GM21786 (cell line): ENCODE measurements around the gene PUS1.
"Not testable (repeated sequence)": the region's sequence is repeated elsewhere in the genome, so short reads cannot be mapped to it uniquely, and the experiment has no call there.

Source experiments
- ATAC-seq: cut with Tn5 transposase; IDR thresholded peaks from one replicate; pipeline ENCODE4 v1.9.1; 2021; ENCODE audit not compliant: unreplicated experiment

Gene PUS1

DNA sequence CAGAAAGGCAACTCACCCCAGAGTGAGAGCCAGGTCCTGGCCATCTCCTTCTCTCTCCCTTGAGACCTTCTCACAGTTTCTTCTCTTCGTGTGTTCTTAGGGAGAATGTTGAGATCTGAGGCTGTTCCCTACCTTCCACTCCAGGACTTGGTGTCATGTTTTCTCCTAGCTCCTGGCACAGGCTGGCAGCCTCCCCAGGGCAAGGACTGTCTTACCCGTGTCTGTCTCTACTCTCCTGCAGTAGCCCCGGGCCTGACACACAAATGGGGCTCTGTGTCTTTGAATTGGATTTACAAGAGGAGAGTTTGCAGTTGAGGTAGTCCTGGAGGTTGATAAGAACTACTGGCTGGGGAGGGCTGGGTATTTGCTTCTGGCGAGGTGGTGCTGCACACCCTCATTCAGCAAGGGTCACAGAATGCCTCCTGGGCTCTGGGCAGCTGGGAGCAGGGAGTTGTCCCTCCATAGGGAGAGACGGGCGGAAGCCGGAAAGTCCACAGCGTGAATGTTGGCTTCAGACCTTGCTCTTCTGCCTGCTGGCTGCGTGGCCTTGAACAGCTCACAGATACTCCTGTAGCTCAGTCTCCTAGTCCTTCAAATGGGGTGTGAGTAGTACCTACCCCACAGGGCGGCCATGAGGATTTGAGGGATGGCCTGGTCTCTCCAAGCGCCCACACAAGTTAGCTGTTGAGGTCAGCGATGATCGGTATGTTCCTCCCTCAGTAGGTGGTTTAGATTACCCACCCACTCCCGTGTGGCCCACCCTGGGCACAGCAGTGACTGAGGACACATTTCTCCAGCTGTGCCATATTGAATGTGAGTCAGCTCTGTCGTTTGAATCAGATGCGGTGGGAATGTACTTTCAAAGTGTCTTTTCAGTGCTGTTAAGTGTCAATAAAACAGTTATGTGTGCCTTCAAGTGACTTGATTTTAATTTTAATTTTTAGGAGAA, 30.8 kb downstream of the PUS1 start:
- no peak for ATAC-seq

GRCh38 chr12:131960590-131961325, 31.7 kb downstream of the PUS1 start:
- ATAC-seq, result not testable (repeated sequence)

DNA sequence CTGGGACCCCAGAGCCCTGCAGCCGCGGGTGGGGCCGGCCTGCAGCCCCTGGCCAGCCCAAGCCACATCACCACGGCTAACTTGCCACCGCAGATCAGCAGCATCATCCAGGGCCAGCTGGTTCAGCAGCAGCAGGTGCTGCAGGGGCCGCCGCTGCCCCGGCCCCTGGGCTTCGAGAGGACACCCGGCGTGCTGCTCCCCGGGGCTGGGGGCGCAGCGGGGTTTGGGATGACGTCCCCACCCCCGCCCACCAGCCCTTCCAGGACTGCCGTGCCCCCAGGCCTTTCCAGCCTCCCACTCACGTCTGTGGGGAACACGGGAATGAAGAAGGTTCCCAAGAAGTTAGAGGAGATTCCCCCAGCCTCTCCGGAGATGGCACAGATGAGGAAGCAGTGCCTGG, 32.3 kb downstream of the PUS1 start:
- ATAC-seq, result not testable (repeated sequence)

GRCh38 chr12:131962069-131962468, 33.0 kb downstream of the PUS1 start:
- no peak for ATAC-seq

DNA sequence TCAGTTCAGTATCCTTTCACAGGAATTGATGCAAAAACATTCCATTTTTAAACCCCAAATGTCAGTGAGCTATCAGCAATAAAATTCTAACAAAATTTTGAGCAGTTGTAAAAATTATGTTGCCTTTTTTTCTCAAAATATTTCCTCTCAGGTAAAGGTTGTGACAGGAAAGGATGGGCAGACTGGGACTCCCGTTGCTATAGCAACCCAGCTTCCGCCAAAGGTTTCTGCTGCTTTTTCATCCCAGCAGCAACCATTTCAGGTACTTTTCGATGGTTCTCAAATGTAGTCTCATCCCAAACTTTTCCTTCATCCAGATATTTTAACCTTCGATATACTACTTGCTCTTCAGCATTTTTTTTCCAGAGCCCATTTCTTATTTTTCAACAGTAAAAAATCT, 34.3 kb downstream of the PUS1 start:
- no peak for ATAC-seq

- no peak for ATAC-seq
These were observed 36.0 kb downstream of the PUS1 start for GRCh38 chr12:131965073-131965472.

DNA sequence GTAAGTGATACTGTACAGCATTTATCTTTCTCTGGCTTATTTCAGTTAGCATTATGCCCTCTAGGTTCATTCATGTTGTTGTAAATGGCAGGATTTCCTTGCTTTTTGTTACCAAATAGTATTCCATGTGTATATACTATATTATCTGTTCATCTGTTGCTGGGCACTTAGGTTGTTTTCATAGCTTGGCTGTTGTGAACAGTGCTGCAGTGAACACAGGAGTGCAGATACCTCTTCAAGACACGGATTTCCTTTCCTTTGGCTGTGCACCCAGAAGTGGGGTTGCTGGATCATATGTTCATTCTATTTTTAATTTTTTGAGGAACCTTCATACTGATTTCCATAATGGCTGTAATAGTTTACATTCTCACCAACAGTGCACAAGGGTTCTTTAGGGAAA, 42.1 kb downstream of the PUS1 start:
- ATAC-seq, result no peak

DNA sequence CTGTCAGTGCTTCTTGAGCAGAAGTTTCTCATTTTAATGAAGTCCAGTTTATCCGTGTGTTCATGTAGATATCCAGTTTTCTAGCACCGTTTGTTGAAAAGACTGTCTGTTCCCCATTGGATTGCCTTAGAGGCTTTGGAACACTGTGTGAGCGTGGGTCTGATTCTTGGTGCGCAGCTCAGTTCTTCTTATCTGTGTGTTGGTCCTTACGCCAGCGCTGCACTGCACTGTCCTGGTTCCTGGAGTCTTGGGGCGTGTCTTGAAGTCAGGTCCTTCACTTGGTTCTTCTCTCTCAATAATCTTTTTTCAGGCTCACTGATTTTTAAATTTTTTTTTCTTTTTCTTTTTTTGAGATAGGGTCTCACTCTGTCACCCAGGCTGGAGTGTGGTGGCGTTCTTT, 46.2 kb downstream of the PUS1 start:
- no peak for ATAC-seq

- ATAC-seq, result no peak
These were observed 50.5 kb downstream of the PUS1 start for GRCh38 chr12:131979606-131980005.

GRCh38 chr12:131980263-131980662, 51.2 kb downstream of the PUS1 start:
- no peak for ATAC-seq

DNA sequence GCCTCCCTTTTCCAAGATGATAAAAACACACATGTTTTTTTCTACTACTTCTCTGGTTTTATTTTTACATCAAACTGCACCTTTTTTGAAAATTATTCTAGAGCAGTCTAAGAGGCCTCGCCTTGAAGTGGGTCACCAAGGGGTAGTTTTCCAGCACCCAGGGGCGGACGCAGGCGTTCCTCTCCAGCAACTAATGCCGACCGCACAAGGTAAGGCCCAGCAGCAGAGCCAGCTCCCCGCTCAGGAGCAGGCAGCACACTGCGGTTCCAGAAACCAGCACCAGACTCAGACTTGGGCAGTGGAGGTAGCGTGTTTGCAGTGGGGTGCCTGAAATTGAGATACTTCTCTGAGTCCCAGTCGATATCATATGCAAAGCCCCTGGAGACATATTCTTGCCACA, 52.3 kb downstream of the PUS1 start:
- no peak for ATAC-seq

- ATAC-seq, result no peak
These were observed 53.0 kb downstream of the PUS1 start for GRCh38 chr12:131982041-131982440.

GRCh38 chr12:131983026-131983425, 54.0 kb downstream of the PUS1 start:
- no peak for ATAC-seq

- no peak for ATAC-seq
These were observed 54.5 kb downstream of the PUS1 start for GRCh38 chr12:131983554-131983953.

DNA sequence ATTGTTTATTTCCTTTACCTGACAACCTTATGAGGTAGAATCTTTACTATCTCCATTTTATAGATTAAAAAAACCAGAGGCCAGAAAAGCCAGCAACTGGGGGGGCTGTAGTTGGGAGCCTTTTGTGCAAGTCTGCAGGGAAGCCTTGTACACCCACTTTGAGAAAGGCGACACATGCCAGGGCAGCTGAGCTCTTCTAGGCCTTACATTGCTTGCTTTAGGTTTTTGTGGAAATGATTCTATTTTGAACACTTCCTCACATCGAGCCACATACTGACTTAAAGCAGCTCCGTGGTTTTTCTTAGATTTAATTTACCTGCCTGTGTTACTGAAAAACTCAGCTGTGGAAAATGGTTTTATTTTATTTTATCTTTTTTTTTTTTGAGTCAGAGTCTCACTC, 55.3 kb downstream of the PUS1 start:
- ATAC-seq, result no peak

DNA sequence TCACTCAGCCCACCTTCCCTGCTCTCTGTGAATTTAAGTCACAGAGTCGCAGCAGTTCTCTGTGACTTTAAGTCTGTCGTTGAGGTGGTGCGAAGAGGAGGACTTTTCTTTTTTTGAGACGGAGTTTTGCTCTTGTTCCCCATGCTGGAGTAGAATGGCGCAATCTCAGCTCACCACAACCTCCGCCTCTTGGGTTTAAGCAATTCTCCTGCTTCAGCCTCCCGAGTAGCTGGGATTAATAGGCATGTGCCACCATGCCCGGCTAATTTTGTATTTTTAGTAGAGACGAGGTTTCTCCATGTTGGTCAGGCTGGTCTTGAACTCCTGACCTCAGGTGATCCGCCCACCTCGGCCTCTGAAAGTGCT, 56.4 kb downstream of the PUS1 start:
- ATAC-seq, result not testable (repeated sequence)

DNA sequence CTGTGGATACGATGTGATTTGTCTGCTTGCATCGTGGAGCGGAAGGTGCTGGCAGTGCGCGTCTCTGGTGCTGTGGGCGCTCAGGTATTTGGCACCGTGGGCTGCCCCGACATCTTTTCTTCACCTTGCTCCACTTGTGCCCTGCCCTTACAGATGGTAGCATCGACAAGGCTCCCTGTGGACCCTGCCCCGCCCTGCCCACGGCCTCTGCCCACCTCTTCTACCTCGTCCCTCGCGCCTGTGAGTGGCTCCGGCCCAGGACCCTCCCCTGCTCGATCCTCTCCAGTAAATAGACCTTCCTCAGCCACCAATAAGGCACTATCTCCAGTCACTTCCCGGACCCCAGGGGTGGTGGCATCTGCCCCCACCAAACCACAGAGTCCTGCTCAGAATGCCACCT, 57.3 kb downstream of the PUS1 start:
- no peak for ATAC-seq

GRCh38 chr12:131986910-131987309, 57.8 kb downstream of the PUS1 start:
- ATAC-seq, result no peak

- no peak for ATAC-seq
These were observed 58.5 kb downstream of the PUS1 start for GRCh38 chr12:131987552-131987951.

DNA sequence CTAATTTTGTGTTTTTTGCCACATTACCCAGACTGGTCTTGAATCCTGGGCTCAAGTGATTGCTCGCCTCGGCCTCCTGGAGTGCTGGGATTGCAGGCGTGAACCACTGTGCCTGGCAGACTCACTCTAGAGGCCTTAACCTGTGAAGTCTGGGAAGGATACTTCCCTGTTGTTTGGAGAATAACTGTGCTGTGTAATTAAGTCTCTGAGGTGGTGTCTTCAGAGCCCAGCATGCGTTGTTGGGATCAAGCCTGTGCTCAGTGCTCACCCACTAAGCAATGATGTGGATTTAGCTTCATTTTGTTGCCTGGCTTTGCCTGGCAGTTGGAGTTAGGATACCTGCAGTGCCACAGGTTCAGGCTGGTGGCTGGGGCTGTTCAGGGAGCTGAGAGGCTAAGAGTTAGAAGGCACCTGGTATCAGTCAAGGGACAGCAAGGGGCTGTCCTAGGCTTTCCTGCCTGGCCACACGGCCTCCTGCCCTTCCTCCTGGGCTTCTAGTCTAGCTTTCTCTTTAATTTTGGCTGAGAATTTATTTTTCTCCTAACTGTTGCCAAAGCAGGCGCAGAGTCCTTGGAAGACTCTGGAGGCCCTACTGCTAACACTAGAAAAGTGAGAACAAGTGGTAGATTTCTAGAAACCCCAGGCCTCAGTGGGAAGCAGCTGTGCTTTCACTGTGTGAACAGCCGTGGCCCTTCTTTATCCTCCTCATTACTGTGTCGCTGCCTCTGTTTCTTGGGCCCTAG, 59.1 kb downstream of the PUS1 start:
- no peak for ATAC-seq

GRCh38 chr12:131989021-131989420, 59.9 kb downstream of the PUS1 start:
- ATAC-seq, result no peak
